Femur (tissue), 1 donor: ENCODE measurements around the gene FAM50A.

ENCODE experiments used
- DNase-seq: peaks from one replicate; pipeline ENCODE4 v3.0.0-alpha.2; 2017

Gene FAM50A

GRCh38 chrX:154440623-154441357 lies 3.2 kb upstream of the FAM50A start:
- DNase-seq: no peak

DNA sequence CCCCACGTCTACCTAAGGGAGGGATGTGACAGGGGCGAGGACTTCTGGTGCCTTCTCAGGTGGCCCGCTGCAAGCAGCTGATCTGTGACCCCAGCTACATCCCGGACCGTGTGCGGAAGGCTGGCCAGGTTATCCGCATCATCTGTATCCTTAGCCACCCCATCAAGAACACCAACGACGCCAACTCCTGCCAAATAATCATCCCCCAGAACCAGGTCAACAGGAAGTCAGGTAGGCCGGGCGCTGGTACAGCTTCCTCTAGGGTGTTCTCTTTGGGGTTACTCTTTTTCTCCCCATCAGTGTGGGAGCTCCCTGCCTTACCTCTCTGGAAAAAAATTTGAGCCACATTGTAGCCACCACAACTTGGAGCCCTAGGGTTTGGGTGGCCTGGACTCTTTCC lies 2.4 kb upstream of the FAM50A start:
- DNase-seq: no peak

- DNase-seq: no peak
These were observed 1.8 kb upstream of the FAM50A start for GRCh38 chrX:154441984-154442707.

GRCh38 chrX:154443479-154443910 lies 446 bp upstream of the FAM50A start:
- DNase-seq: no peak

GRCh38 chrX:154444755-154445246 lies 860 bp downstream of the FAM50A start:
- DNase-seq: no peak

DNA sequence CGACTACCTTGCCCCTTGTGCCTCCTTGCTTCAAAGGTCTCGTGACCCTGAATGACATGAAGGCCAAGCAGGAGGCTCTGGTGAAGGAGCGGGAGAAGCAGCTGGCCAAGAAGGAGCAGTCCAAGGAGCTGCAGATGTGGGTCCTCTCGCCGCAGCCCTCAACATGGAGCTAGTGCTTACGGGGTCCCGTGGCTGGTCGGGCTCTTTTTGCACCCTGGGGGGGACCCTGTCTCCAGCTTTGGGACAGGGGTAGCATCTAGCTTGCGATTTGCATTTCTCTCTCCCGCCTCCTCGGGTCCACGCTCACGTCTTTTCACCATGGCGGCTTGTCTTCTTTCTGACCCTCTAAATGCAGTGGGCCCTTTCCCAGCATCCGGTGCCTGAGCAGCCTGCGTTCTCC lies 1.8 kb downstream of the FAM50A start:
- no peak for DNase-seq

GRCh38 chrX:154446430-154446829 lies 2.5 kb downstream of the FAM50A start:
- no peak for DNase-seq

DNA sequence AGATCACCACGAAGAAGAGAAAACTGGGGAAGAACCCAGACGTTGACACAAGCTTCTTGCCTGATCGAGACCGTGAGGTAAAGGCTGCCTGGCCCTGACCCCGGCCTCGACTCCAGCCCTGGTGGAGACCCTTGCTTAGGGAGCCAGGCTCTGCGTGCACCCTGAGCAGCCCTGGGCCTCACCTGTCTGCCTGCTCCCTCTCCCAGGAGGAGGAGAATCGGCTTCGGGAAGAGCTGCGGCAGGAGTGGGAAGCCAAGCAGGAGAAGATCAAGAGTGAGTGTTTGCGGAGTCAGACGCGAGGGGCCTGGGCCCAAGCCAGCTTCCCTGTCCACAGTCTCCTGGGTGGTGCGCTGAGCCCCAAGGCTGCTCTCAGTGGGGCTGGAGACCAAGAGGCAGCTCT lies 4.5 kb downstream of the FAM50A start:
- no peak for DNase-seq

DNA sequence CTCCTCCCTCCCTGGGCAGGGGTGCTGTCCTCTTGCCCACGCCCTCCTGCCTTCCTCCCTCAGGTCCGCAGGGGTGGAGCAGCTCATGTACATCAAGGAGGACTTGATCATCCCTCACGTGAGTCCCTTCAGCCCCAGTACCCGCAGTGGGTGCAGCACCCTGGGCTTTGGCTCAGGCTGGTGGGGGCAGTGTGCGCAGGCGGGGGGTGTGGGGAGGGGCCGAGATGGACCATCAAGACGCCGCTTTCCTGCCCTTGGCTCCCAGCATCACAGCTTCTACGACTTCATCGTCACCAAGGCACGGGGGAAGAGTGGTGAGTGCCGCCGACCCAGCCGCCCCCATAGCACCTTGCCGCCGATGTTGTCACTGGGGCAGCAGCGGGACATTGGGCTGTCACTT lies 5.7 kb downstream of the FAM50A start:
- no peak for DNase-seq

DNA sequence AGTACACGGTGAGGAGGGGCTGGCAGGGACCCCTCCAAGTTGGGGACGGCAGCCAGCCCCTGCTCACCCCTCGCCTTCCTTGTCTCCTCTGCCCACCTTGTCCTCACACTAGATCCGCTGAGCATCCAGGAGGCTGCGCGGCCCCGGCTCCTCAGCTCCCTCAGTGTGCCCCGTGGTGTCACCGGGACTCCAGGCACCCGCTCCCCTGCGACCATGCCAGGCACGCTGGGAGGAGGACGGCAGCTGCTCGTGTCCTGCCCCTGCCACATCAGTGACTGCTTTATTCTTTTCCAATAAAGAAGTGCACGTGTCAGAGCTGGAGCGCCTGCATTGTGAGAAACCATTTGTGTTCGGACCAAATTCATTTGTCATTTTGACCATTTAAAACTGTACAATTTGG lies 6.4 kb downstream of the FAM50A start:
- DNase-seq: no peak

GRCh38 chrX:154452823-154453222 lies 8.9 kb downstream of the FAM50A start:
- DNase-seq: no peak

- DNase-seq: no peak
These were observed 13.7 kb downstream of the FAM50A start for GRCh38 chrX:154457491-154458115.

GRCh38 chrX:154458116-154458953 lies 14.4 kb downstream of the FAM50A start, which contains the start of gene PLXNA3:
Gene PLXNA3, plus strand, starts transcription at chrX:154458281. Its CDS starts 1,903 bp downstream, at chrX:154460184.
- DNase-seq: peak; percentile 47

- DNase-seq: peak; percentile 64
These were observed 15.2 kb downstream of the FAM50A start for GRCh38 chrX:154458954-154459778.

- no peak for DNase-seq
These were observed 15.9 kb downstream of the FAM50A start for GRCh38 chrX:154459832-154460231.

- DNase-seq: no peak
These were observed 16.4 kb downstream of the FAM50A start for GRCh38 chrX:154460326-154460725.

DNA sequence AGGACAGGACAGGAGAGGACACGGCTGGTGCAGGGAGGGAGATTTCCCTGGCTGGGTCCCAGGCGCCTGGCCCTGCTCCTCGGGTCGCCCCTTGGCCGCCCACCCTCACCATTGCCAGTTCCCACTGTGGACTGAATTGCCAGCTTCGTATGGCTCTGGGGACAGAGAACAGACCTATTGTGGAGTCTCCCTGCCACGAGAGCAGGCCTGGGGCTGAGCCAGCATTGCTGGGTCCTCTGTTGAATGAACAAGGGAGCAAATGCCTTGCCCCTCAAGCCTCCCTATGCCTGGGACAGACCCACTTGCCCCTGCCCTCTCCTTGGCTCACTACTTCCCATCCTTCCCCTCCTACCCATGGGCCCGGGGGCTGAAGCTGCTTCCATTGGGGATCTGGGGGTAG lies 18.5 kb downstream of the FAM50A start:
- DNase-seq: no peak

DNA sequence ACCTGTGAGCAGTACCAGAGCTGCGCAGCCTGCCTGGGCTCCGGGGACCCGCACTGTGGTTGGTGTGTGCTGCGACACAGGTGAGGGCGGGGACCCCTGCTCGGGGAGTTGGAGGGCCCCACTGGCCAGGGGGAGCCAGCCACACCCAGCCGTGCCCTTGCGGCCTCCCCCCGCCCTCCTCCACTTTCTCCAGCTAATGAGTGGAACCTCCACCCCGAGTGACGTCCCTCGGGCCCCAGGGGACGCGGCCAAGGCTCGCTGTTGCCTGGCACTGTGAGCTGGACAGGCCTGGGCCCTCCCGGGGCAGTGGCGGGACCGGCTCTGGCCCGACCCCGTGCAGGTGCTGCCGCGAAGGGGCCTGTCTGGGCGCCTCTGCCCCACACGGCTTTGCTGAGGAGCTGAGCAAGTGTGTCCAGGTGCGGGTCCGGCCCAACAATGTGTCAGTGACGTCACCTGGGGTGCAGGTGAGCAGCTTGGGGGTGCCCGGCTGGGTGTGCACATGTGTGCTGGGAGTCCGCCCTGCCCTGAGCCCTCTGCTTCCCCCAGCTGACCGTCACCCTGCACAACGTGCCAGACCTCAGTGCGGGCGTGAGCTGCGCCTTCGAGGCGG lies 19.8 kb downstream of the FAM50A start:
- DNase-seq: no peak

GRCh38 chrX:154464806-154465365 lies 20.9 kb downstream of the FAM50A start:
- DNase-seq: no peak

DNA sequence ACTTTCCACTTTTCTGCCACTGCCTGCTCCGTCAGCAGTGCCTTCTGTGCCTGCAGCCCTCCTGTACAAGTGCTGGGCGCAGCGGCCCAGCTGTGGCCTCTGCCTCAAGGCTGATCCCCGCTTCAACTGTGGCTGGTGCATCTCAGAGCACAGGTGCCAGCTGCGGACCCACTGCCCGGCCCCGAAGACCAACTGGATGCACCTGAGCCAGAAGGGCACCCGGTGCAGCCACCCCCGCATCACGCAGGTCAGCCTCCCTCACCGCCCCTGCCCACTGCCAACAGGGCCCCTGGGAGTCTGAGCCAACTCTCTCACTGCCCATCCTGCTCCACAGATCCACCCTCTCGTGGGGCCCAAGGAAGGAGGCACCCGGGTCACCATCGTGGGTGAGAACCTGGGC lies 21.7 kb downstream of the FAM50A start:
- no peak for DNase-seq

DNA sequence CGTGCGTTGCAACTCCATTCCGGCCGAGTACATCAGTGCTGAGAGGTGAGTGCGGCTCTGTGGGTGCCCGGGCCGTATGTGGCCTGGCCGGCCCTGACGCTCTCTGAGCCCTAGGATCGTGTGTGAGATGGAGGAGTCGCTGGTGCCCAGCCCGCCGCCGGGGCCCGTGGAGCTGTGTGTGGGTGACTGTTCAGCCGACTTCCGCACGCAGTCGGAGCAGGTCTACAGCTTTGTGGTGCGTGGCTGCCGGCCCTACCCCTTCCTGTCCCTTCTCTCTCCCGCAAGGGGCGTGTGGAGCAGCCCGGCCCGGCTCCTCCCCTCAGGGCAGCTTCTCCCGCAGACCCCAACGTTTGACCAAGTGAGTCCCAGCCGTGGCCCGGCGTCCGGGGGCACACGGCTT lies 22.1 kb downstream of the FAM50A start:
- DNase-seq: no peak
